NT2/D1 (cell line): ENCODE measurements around the gene STRN.

Experiments
- DNase-seq: peaks from one replicate; pipeline ENCODE4 v3.0.0-alpha.2; 2011; ENCODE audit warnings: low read depth, low spot score
- H3K27me3 ChIP-seq: 2 replicates; pipeline ENCODE4 v1.6.0; 2011; ENCODE audit warnings: mild to moderate bottlenecking; ENCODE audit not compliant: insufficient read length, insufficient read depth
- H3K36me3 ChIP-seq: 2 replicates; pipeline ENCODE4 v1.6.1; 2011; ENCODE audit warnings: mild to moderate bottlenecking, low read length, mixed read lengths; ENCODE audit not compliant: insufficient read depth, insufficient read length
- H3K4me1 ChIP-seq: 2 replicates; pipeline ENCODE4 v1.5.1; 2011; ENCODE audit not compliant: insufficient read depth, insufficient read length
- H3K4me3 ChIP-seq: 2 replicates; pipeline ENCODE4 v1.5.1; 2011; ENCODE audit warnings: low read depth; ENCODE audit not compliant: insufficient read length
- H3K9ac ChIP-seq: 2 replicates; pipeline ENCODE4 v1.6.0; 2011; ENCODE audit warnings: low read depth; ENCODE audit not compliant: insufficient read length
- H3K9me3 ChIP-seq: 2 replicates; pipeline ENCODE4 v1.5.1; 2011; ENCODE audit warnings: mild to moderate bottlenecking, low read length; ENCODE audit not compliant: insufficient read depth
- SUZ12 ChIP-seq: IDR thresholded peaks from 2 replicates; pipeline ENCODE4 v1.6.1; 2011; ENCODE audit not compliant: insufficient read length, insufficient read depth; ENCODE audit errors: extremely low read depth
- YY1 ChIP-seq: IDR thresholded peaks from 2 replicates; pipeline ENCODE4 v1.6.1; 2011; ENCODE audit not compliant: insufficient read length, insufficient read depth
- ZNF274 ChIP-seq: IDR thresholded peaks from 2 replicates; pipeline ENCODE4 v1.6.1; 2011; ENCODE audit warnings: mild to moderate bottlenecking, low read depth, low read length

STRN gene

GRCh38 chr2:36921984-36922383 lies 44.4 kb downstream of the STRN start:
- H3K9ac ChIP-seq, result no peak overlapping the region
- H3K9me3 ChIP-seq, result no peaks in the 10 kb centered on the region
- TF ChIP-seq YY1 (no peak), SUZ12 (no peak), ZNF274 (no peak)
- no peak overlapping the region for H3K4me3 ChIP-seq
- H3K36me3 ChIP-seq, result no peaks in the 10 kb centered on the region
- H3K27me3 ChIP-seq, result no peaks in the 10 kb centered on the region
- DNase-seq, result no peak
- no peaks in the 10 kb centered on the region for H3K4me1 ChIP-seq

DNA sequence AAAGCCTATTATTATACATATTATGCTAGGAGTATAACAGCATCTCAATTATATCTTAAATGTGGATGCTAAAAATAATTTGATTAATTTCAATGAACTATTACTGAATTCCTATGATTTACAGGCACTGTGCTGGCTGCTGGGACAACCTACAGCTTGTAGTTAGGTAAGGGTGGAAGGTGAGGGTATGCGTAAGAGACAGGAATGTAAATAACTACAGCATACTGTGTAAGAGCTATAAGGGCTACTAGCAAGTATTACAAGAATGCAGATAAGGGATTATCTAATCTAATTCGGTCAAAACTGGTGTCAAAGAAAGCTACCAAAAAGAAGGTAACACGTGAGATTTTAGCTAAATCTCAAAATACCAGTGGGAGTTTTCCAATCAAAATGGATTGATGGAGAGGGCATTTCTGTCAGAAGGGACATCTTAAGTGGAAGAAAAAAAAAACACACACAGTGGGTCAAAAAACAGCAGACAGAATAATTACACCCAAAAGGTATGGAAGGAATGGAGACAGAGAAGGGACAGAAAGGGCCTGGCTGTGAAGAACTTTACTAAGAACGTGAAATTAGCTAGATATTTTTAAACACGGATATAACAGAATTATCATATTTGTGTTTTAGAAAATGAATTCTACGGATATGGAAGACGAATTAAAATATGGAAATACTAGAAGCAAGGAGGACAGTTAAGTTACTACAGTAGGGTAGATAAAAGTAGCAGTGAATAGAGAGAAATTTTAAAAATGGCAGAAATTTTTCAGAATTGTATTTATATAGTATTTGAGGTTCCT lies 47.1 kb downstream of the STRN start:
- no peaks in the 10 kb centered on the region for H3K9me3 ChIP-seq
- no peaks in the 10 kb centered on the region for H3K4me1 ChIP-seq
- H3K36me3 ChIP-seq, result no peaks in the 10 kb centered on the region
- DNase-seq, result no peak
- no peak overlapping the region for H3K9ac ChIP-seq
- H3K27me3 ChIP-seq, result no peaks in the 10 kb centered on the region
- TF ChIP-seq ZNF274 (no peak), YY1 (no peak), SUZ12 (no peak)
- H3K4me3 ChIP-seq, result no peak overlapping the region

DNA sequence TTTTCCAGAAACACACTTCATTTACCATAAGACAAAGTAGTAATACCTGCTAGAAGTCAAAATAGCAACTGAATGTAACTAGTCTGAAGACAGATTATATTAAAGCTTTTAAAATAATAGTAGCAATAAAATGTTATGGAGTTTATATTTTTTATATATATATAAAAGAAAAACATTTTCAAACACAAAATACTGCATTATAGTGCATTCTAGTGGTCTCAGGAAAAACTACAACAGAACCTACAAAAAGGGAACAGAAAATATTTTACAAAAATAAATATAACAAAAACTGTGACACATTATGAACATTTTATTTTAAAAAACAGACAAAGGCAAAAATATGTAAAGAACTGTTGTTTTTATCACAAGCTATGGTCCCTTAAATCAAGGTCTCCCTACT lies 48.0 kb downstream of the STRN start:
- no peak for TF ChIP-seq ZNF274
- TF ChIP-seq YY1, result no peak
- TF ChIP-seq SUZ12, result no peak
- Histone ChIP-seq H3K9ac (no peak overlapping the region), H3K27me3 (no peaks in the 10 kb centered on the region), H3K9me3 (no peaks in the 10 kb centered on the region), H3K4me3 (no peak overlapping the region), H3K36me3 (no peaks in the 10 kb centered on the region), H3K4me1 (no peaks in the 10 kb centered on the region)
- no peak for DNase-seq

GRCh38 chr2:36915627-36916026 lies 50.7 kb downstream of the STRN start:
- no peaks in the 10 kb centered on the region for H3K36me3 ChIP-seq
- H3K4me1 ChIP-seq, result no peaks in the 10 kb centered on the region
- no peak overlapping the region for H3K9ac ChIP-seq
- DNase-seq, result no peak
- H3K9me3 ChIP-seq, result no peaks in the 10 kb centered on the region
- no peaks in the 10 kb centered on the region for H3K27me3 ChIP-seq
- TF ChIP-seq YY1, result no peak
- TF ChIP-seq SUZ12, result no peak
- TF ChIP-seq ZNF274, result no peak
- no peak overlapping the region for H3K4me3 ChIP-seq

- no peak for DNase-seq
- Histone ChIP-seq H3K36me3 (no peaks in the 10 kb centered on the region), H3K9me3 (no peaks in the 10 kb centered on the region), H3K27me3 (no peaks in the 10 kb centered on the region), H3K9ac (no peak overlapping the region), H3K4me1 (no peaks in the 10 kb centered on the region), H3K4me3 (no peak overlapping the region)
- TF ChIP-seq ZNF274 (no peak), YY1 (no peak), SUZ12 (no peak)
Measured at GRCh38 chr2:36912695-36913094, 53.6 kb downstream of the STRN start.

GRCh38 chr2:36911012-36911411 lies 55.3 kb downstream of the STRN start:
- TF ChIP-seq YY1 (no peak), SUZ12 (no peak), ZNF274 (no peak)
- no peak for DNase-seq
- H3K36me3 ChIP-seq, result no peaks in the 10 kb centered on the region
- no peaks in the 10 kb centered on the region for H3K4me1 ChIP-seq
- no peaks in the 10 kb centered on the region for H3K27me3 ChIP-seq
- H3K4me3 ChIP-seq, result no peak overlapping the region
- H3K9me3 ChIP-seq, result no peaks in the 10 kb centered on the region
- no peak overlapping the region for H3K9ac ChIP-seq

GRCh38 chr2:36906277-36906676 lies 60.1 kb downstream of the STRN start:
- DNase-seq, result no peak
- Histone ChIP-seq H3K4me1 (no peaks in the 10 kb centered on the region), H3K9me3 (no peaks in the 10 kb centered on the region), H3K36me3 (peaks cover 2% of the 10 kb centered on the region), H3K4me3 (no peak overlapping the region), H3K9ac (no peak overlapping the region), H3K27me3 (no peaks in the 10 kb centered on the region)
- TF ChIP-seq SUZ12 (no peak), YY1 (no peak), ZNF274 (no peak)
